Adrenal gland (tissue), 5 donors: ENCODE data around the gene KIF2A.

Source experiments
- POLR2A ChIP-seq, 2 donors: fragments of 450-650 bp; IDR thresholded peaks; one replicate each; pipeline ENCODE4 v1.6.1; 2017; ENCODE audit warnings: antibody characterized with exemption in 2 of 2, mild to moderate bottlenecking in 2 of 2, moderate library complexity in 1 of 2
- TF ChIP-seq, protein P1 (sequence below), 6 experiments: fragments of 450-650 bp in 4 of 6; fragments of 200-600 bp in 2 of 6; sonication (generic) in 1 of 6; IDR thresholded peaks; 1 replicate in 5 of 6; 2 replicates in 1 of 6; pipeline versions ENCODE4 v1.5.1 to v1.8.0; 2016 to 2021; ENCODE audit warnings: antibody characterized with exemption in 6 of 6, mild to moderate bottlenecking in 2 of 6, moderate library complexity in 1 of 6
- donor health status: DM: no; HTN: no; CAD: no.

DNA sequence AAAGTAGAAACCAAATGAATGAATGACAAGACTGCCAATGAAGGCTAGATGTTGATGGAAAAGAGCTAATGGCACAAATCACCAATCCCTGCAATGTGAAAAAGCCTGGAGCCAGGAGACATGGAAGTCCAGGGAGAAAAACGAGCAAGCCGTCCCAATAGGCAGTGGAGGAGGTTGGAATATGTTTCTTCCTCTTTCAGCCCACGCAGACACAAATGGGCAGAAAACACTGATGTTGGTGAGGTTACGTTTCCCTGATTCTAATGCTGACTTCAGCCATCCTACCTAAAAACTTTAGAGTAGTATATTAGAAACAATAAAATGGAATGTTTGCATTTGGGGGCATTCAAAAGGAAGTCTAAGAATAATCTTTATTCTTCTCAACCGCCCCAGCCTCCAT lies 23.9 kb upstream of the KIF2A start:
- no peak for TF ChIP-seq POLR2A (IDR thresholded peaks at IDR 0.05)
- TF ChIP-seq, protein P1, sequence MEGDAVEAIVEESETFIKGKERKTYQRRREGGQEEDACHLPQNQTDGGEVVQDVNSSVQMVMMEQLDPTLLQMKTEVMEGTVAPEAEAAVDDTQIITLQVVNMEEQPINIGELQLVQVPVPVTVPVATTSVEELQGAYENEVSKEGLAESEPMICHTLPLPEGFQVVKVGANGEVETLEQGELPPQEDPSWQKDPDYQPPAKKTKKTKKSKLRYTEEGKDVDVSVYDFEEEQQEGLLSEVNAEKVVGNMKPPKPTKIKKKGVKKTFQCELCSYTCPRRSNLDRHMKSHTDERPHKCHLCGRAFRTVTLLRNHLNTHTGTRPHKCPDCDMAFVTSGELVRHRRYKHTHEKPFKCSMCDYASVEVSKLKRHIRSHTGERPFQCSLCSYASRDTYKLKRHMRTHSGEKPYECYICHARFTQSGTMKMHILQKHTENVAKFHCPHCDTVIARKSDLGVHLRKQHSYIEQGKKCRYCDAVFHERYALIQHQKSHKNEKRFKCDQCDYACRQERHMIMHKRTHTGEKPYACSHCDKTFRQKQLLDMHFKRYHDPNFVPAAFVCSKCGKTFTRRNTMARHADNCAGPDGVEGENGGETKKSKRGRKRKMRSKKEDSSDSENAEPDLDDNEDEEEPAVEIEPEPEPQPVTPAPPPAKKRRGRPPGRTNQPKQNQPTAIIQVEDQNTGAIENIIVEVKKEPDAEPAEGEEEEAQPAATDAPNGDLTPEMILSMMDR (IDR thresholded peaks at IDR 0.05) = no peak
